Measurements from ENCODE around the gene BMP6.

- no peak for TF ChIP-seq POLR2A (IDR thresholded peaks at IDR 0.05)
- TF ChIP-seq CTCF (IDR thresholded peaks at IDR 0.05) = no peak
Measured at GRCh38 chr6:7677229-7677628, 48.7 kb upstream of the BMP6 start.

Measured in heart left ventricle (tissue), 13 donors.